PC-3 (cell line): Measurements from ENCODE around the gene FBLIM1. TPM values are rescaled to one million over a fixed set of nuclear protein-coding genes. Genes with fewer than 3 reads are reported as not detected.

Experiments used
- ATAC-seq: fragments of 200-7000 bp; cut with Tn5 transposase; 2 replicates; pipeline ENCODE4 v1.9.1; 2020; ENCODE audit warnings: mild to moderate bottlenecking, moderate library complexity
- BruUV-seq: library from RNA; stranded (reverse); fragments of 400-500 nt; replicated peaks from 2 replicates; lab custom pipeline; 2021; lab: Mats Ljungman, UMichigan
- CTCF ChIA-PET: fragments of 300-600 bp; sonication (Branson Sonifier 250); formaldehyde crosslinking; loops from one replicate; lab custom pipeline; 2022; ENCODE audit warnings: antibody characterized with exemption; lab: Charles Lee
- POLR2A ChIA-PET: fragments of 300-600 bp; sonication (Branson Sonifier 250); formaldehyde crosslinking; loops from one replicate; lab custom pipeline; 2022; ENCODE audit warnings: antibody characterized with exemption; ENCODE audit not compliant: unreplicated experiment; lab: Charles Lee
- DNase-seq: peaks from one replicate; pipeline ENCODE4 v3.0.0-alpha.2; 2015
- H2AFZ ChIP-seq: fragments of 300-600 bp; sonication (generic); 2 replicates; pipeline ENCODE4 v1.6.0; 2016; ENCODE audit warnings: antibody characterized with exemption, low read length
- H3F3A ChIP-seq: fragments of 300-600 bp; sonication (generic); one replicate; pipeline ENCODE4 v1.6.0; 2017; ENCODE audit warnings: antibody characterized with exemption, low read length, control low read depth, mild to moderate bottlenecking; ENCODE audit not compliant: unreplicated experiment
- H3K27ac ChIP-seq: fragments of 300-600 bp; sonication (generic); 2 replicates; pipeline ENCODE4 v1.5.1; 2016; ENCODE audit warnings: mild to moderate bottlenecking, low read length
- H3K27me3 ChIP-seq: fragments of 300-600 bp; sonication (generic); 2 replicates; pipeline ENCODE4 v1.6.1; 2016; ENCODE audit warnings: low read length, mixed read lengths
- H3K36me3 ChIP-seq: fragments of 300-600 bp; sonication (generic); 2 replicates; pipeline ENCODE4 v1.6.1; 2016; ENCODE audit warnings: low read depth, mixed run types, low read length, mixed read lengths
- H3K4me1 ChIP-seq: fragments of 300-600 bp; sonication (generic); 2 replicates; pipeline ENCODE4 v1.5.1; 2016; ENCODE audit warnings: low read length; ENCODE audit not compliant: insufficient read depth
- H3K4me2 ChIP-seq: fragments of 300-600 bp; sonication (generic); 2 replicates; pipeline ENCODE4 v1.6.0; 2016; ENCODE audit warnings: low read length
- H3K4me3 ChIP-seq: fragments of 300-600 bp; sonication (generic); 2 replicates; pipeline ENCODE4 v1.5.1; 2016; ENCODE audit warnings: mild to moderate bottlenecking, low read length, mixed read lengths
- H3K79me2 ChIP-seq: fragments of 300-600 bp; sonication (generic); 2 replicates; pipeline ENCODE4 v1.6.1; 2017; ENCODE audit warnings: low read length, mixed read lengths
- H3K9ac ChIP-seq: fragments of 300-600 bp; sonication (generic); 2 replicates; pipeline ENCODE4 v1.6.0; 2016; ENCODE audit warnings: mild to moderate bottlenecking, low read length
- H3K9me2 ChIP-seq: fragments of 300-600 bp; sonication (generic); replicated peaks from 2 replicates; pipeline ENCODE4 v1.6.1; 2016; ENCODE audit warnings: mixed run types, low read length, mixed read lengths
- H3K9me3 ChIP-seq: fragments of 300-600 bp; sonication (generic); 2 replicates; pipeline ENCODE4 v1.6.1; 2016; ENCODE audit warnings: low read length, mixed read lengths
- H4K20me1 ChIP-seq: fragments of 300-600 bp; sonication (generic); 2 replicates; pipeline ENCODE4 v1.6.1; 2016; ENCODE audit warnings: low read length, mixed read lengths
- EZH2 ChIP-seq: fragments of 300-600 bp; sonication (generic); IDR thresholded peaks from one replicate; pipeline ENCODE4 v1.6.1; 2017; ENCODE audit warnings: antibody characterized with exemption, mild to moderate bottlenecking, low read length; ENCODE audit not compliant: unreplicated experiment
- EZH2phosphoT487 ChIP-seq: fragments of 300-600 bp; sonication (generic); IDR thresholded peaks from 2 replicates; pipeline ENCODE4 v1.6.1; 2018; ENCODE audit warnings: mild to moderate bottlenecking, antibody characterized with exemption, low read length, borderline replicate concordance
- intact Hi-C: fragments of 100-400 bp; cut with micrococcal nuclease; formaldehyde crosslinking; loops from 2 replicates; pipeline ENCODE4 v1.9.0; 2023
- total RNA-seq: library from RNA; depleted of rRNA; stranded (reverse); fragments of >200 nt; gene quantifications from 2 replicates; pipeline ENCODE4 v1.2.3, GENCODE V29; 2014
- TF ChIP-seq, protein P1 (sequence below): fragments of 300-600 bp; sonication (generic); conservative IDR thresholded peaks from 2 replicates; pipeline ENCODE4 v1.5.1; 2017; ENCODE audit warnings: antibody characterized with exemption, low read depth, mild to moderate bottlenecking, low read length

Gene FBLIM1
- total RNA-seq, 1 experiment from 2014 or later: 74.1 TPM

DNA sequence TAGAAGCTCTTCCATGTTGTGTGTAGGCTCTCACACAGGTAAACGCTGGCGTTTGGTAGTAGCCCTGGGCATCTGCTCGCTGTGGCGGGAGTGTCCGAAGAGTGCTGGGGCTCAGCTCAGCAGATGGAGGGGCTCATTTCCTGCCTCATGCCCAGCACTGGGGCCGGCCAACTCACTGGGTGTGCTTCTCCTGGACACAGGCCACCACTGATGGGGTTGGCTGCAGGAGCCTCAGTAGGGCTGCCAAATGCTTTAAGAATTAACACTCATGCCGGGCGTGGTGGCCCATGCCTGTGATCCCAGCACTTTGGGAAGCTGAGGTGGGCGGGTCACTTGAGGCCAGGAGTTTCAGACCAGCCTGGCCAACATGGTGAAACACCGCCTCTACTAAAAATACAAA lies 28.0 kb downstream of the FBLIM1 start:
- peak; percentile 48 for DNase-seq
- no peaks in the 10 kb centered on the region for H4K20me1 ChIP-seq
- no peaks in the 10 kb centered on the region for H3K27me3 ChIP-seq
- no peaks in the 10 kb centered on the region for H3F3A ChIP-seq
- ATAC-seq: peak; percentile 76
- H3K79me2 ChIP-seq: no peaks in the 10 kb centered on the region
- no peak overlapping the region for H3K4me3 ChIP-seq
- H2AFZ ChIP-seq: no peak overlapping the region
- 0 out of 2 replicates have a peak overlapping the region, but pooled peaks have one; percentile 16 for H3K27ac ChIP-seq
- intact Hi-C loops: no loop called here
- no peaks in the 10 kb centered on the region; the same call in none of the 2 replicates for H3K36me3 ChIP-seq
- no peak for TF ChIP-seq EZH2phosphoT487
- H3K4me2 ChIP-seq: no peak overlapping the region
- H3K9ac ChIP-seq: no peak overlapping the region
- H3K9me3 ChIP-seq: no peaks in the 10 kb centered on the region
- H3K9me2 ChIP-seq: no peaks in the 10 kb centered on the region
- ChIA-PET POLR2A (no interaction called here), CTCF (interaction anchor here (0.5 kb wide), 1 partner anchor 29 kb away, joined by 4 read pairs; no protein-coding TSS in a partner anchor)
- H3K4me1 ChIP-seq: peaks cover 28% of the 10 kb centered on the region
- BruUV-seq: no TSS peak

DNA sequence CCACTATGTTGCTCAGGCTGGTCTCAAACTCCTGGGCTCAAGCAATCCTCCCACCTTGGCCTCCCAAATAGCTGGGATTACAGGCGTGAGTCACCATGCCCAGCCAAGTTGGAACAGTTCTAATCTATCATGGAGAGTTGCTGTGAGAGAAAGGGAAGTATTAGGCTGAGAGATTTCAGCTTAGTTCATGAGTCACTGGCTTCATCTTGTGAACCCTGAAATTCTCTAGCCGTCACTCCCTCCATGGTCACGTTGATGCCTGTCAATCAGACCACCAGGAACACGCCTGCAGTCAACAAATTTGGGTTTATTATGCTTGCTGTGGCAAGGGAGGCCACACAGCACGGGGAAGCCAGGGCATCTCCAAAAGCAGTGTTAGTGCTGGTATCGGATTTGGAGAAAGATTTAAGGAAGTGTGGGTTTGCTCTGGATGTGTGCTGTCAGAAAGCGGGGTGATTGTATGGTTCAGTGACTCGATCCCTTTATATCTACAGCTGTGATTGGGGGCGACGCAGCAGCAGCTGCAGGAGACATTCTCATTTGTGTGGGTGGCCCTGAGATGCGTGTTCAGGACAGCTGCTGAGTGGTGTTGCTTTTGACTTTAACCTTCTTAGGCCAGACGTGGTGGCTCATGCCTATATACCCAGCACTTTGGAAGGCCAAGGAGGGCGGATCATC lies 30.2 kb downstream of the FBLIM1 start:
- Histone ChIP-seq H2AFZ (no peak overlapping the region), H3K27ac (peak overlapping the region; percentile 49; the same call in 1 of the 2 replicates), H3K79me2 (peaks cover under 1% of the 10 kb centered on the region; the same call in 1 of the 2 replicates), H3K9me3 (no peaks in the 10 kb centered on the region), H3K4me3 (no peak overlapping the region), H3K4me1 (peaks cover 30% of the 10 kb centered on the region), H3K27me3 (no peaks in the 10 kb centered on the region), H3K9me2 (no peaks in the 10 kb centered on the region), H3K9ac (no peak overlapping the region), H3F3A (no peaks in the 10 kb centered on the region), H3K36me3 (no peaks in the 10 kb centered on the region; the same call in 1 of the 2 replicates), H4K20me1 (no peaks in the 10 kb centered on the region), H3K4me2 (no peak overlapping the region)
- DNase-seq (peak; percentile 46), ATAC-seq (no peak)
- ChIA-PET POLR2A (interaction anchor here (0.6 kb wide), 1 partner anchor 147 kb away, joined by 3 read pairs; no protein-coding TSS in a partner anchor), CTCF (interaction anchor here (0.6 kb wide), 1 partner anchor 34 kb away, joined by 3 read pairs; no protein-coding TSS in a partner anchor)
- intact Hi-C loops: no loop called here
- no TSS peak for BruUV-seq
- TF ChIP-seq EZH2: no peak
- no peak for TF ChIP-seq EZH2phosphoT487
- TF ChIP-seq, protein P1, sequence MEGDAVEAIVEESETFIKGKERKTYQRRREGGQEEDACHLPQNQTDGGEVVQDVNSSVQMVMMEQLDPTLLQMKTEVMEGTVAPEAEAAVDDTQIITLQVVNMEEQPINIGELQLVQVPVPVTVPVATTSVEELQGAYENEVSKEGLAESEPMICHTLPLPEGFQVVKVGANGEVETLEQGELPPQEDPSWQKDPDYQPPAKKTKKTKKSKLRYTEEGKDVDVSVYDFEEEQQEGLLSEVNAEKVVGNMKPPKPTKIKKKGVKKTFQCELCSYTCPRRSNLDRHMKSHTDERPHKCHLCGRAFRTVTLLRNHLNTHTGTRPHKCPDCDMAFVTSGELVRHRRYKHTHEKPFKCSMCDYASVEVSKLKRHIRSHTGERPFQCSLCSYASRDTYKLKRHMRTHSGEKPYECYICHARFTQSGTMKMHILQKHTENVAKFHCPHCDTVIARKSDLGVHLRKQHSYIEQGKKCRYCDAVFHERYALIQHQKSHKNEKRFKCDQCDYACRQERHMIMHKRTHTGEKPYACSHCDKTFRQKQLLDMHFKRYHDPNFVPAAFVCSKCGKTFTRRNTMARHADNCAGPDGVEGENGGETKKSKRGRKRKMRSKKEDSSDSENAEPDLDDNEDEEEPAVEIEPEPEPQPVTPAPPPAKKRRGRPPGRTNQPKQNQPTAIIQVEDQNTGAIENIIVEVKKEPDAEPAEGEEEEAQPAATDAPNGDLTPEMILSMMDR: no peak

DNA sequence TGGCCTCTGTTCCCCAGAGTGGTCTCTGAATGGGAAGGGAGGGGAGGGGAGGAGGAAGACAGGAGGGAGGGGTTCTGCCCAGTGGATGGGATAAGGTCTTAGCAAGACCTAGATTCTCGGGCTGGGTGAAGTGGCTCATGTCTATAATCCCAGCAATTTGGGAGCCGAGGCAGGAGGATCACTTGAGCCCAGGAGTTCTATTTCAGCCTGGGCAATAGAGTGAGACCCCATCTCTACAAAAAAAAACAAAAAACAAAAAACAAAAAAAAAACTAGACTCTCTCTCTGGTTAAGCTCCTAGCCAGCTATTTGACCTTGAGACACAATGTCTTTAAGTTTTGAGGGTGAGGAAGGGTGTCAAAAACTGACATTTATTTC lies 37.5 kb downstream of the FBLIM1 start:
- H3K27me3 ChIP-seq: no peaks in the 10 kb centered on the region
- ATAC-seq (no peak), DNase-seq (no peak)
- no peak overlapping the region for H3K4me3 ChIP-seq
- ChIA-PET POLR2A (interaction anchor here (0.6 to 1.7 kb wide), 4 partner anchors 15 to 348 kb away, joined by 3 to 11 read pairs (median 7); partner anchors contain the start of gene SPEN), CTCF (no interaction called here)
- no peaks in the 10 kb centered on the region for H3K9me2 ChIP-seq
- H2AFZ ChIP-seq: no peak overlapping the region
- peak overlapping the region; percentile 94 for H3K27ac ChIP-seq
- peak overlapping the region; percentile 49 for H3K9ac ChIP-seq
- intact Hi-C loops: loop anchor here (5.0 kb wide), 1 partner anchor 121 kb away; no protein-coding TSS in a partner anchor
- BruUV-seq: no TSS peak
- H3F3A ChIP-seq: no peaks in the 10 kb centered on the region
- H3K36me3 ChIP-seq: no peaks in the 10 kb centered on the region
- H3K9me3 ChIP-seq: no peaks in the 10 kb centered on the region
- no peaks in the 10 kb centered on the region for H4K20me1 ChIP-seq
- no peak for TF ChIP-seq EZH2
- H3K4me2 ChIP-seq: peak overlapping the region; percentile 49
- peaks cover 13% of the 10 kb centered on the region for H3K79me2 ChIP-seq
- H3K4me1 ChIP-seq: peaks cover 60% of the 10 kb centered on the region
